Measurements from ENCODE around the gene BRF1. TPM values are rescaled to one million over a fixed set of nuclear protein-coding genes. Genes with fewer than 3 reads are reported as not detected.
A peak's percentile ranks its signal among the peaks of the same experiment; 100 is the strongest.

Gene BRF1
- total and polyA plus RNA-seq, 2 of the 8 experiments (the other 6 are each of a cell fraction or from before 2014, with no cell fraction given), result 7.7 to 18.3 TPM

DNA sequence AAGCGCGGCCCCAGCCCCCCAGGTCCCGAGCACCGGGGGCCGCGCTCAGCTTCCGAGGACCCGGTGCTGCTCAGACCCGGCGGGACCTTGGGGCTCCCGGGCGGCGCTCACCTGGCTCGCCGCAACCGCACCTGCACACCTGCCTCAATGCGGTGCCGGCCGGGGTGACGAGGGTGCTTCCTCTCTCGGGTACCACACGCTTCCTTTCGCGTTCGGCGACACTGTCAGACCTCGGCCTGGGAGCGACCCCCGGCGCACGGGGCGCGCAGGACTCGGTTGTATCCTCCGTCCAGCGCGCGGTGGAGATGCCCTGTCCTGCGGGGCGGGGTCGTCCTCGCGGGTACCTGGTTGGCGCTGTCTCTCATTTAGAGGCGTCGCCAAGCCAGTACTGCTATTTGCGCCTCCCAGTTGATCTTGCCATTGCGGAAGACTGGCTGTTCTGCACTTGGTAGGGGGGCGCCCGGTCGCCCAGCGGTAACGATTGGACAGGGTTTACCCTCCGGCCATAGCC, 14.5 kb upstream of the BRF1 start:
- FAIRE-seq, result no peak
- H3K4me3 ChIP-seq (ENCODE audit: extremely low read depth in 1 of 4, insufficient read depth in 2 of 4, low read depth in 3 of 4, low read length in 4 of 4), result peak overlapping the region; percentile 60 to 78 (median 74)
- no peak overlapping the region for H3K4ac ChIP-seq (replicated peaks; ENCODE audit: insufficient read length, low read depth, low read length)
- no peak overlapping the region for H4K5ac ChIP-seq (ENCODE audit: insufficient read length, low read depth, low read length)
- H2BK5ac ChIP-seq (ENCODE audit: low read depth, low read length), result no peak overlapping the region
- H3K9me3 ChIP-seq (ENCODE audit: insufficient read depth in 2 of 2, low read depth in 1 of 2, low read length in 1 of 2), result no peaks in the 10 kb centered on the region
- H4K91ac ChIP-seq (replicated peaks; ENCODE audit: insufficient read length, low read length), result no peak overlapping the region
- no peak overlapping the region for H2BK12ac ChIP-seq (ENCODE audit: low read depth, low read length)
- H3K23me2 ChIP-seq (ENCODE audit: low read depth, low read length), result peaks cover 7% of the 10 kb centered on the region; the same call in 1 of the 2 replicates
- H2AFZ ChIP-seq (ENCODE audit: low read length), result no peak overlapping the region
- WGBS, 2 experiments (ENCODE audit: extremely low coverage in 1 of 2, insufficient coverage in 1 of 2, insufficient read length in 1 of 2, insufficient replicate concordance in 2 of 2, low coverage in 1 of 2, low lambda C conversion rate in 2 of 2, missing lambda C conversion rate in 1 of 2), result 6% methylated on average over 26 of the region's 54 CpGs; no CpG with 5 or more reads in 1 of the 2 experiments
- no peak overlapping the region for H3K14ac ChIP-seq (ENCODE audit: insufficient read length)
- H3K36me3 ChIP-seq (ENCODE audit: control insufficient read depth in 2 of 4, insufficient read depth in 4 of 4, low read length in 3 of 4), result no peaks in the 10 kb centered on the region
- H4K20me1 ChIP-seq (replicated peaks in 1 of 2; ENCODE audit: control insufficient read depth in 1 of 2, insufficient read depth in 2 of 2, low read length in 2 of 2), result peaks cover 7 to 25% of the 10 kb centered on the region in 2 experiments
- H3K27me3 ChIP-seq (replicated peaks in 1 of 4; ENCODE audit: control insufficient read depth in 3 of 4, extremely low read depth in 1 of 4, insufficient read depth in 3 of 4, low read length in 3 of 4), result peaks cover 0 to 4% (median 0%) of the 10 kb centered on the region in 4 experiments; a peak in 1 of 7 replicates
- peaks cover 17% of the 10 kb centered on the region for H3K79me1 ChIP-seq (ENCODE audit: low read depth, low read length)
- peak in 1 of 2 experiments; percentile 73 for DNase-seq (ENCODE audit: low read depth in 1 of 2, low spot score in 2 of 2)
- peak overlapping the region; percentile 82 to 94 for H3K4me2 ChIP-seq (ENCODE audit: insufficient read depth in 1 of 2, low read depth in 2 of 2, low read length in 2 of 2)
- no peak overlapping the region for H3K18ac ChIP-seq (ENCODE audit: extremely low read depth, low read length)
- H2BK20ac ChIP-seq (ENCODE audit: low read length), result no peak overlapping the region
- H2BK120ac ChIP-seq (replicated peaks; ENCODE audit: low read depth, low read length), result no peak overlapping the region
- peaks cover 7 to 40% of the 10 kb centered on the region in 2 experiments; a peak in 3 of 4 replicates for H3K79me2 ChIP-seq (ENCODE audit: control insufficient read depth in 1 of 2, insufficient read depth in 2 of 2, low read length in 2 of 2)
- H3K4me1 ChIP-seq (replicated peaks in 1 of 4; ENCODE audit: control insufficient read depth in 3 of 4, insufficient read depth in 4 of 4, low read length in 3 of 4), result peaks cover 0 to 16% (median 9%) of the 10 kb centered on the region in 4 experiments; a peak in 6 of 7 replicates
- CTCF ChIA-PET (ENCODE audit: partially characterized antibody), result interaction anchor here (0.8 to 1.6 kb wide), 4 partner anchors 8 to 135 kb away, joined by 3 to 5 read pairs (median 3); no protein-coding TSS in a partner anchor
- POLR2A ChIA-PET (ENCODE audit: partially characterized antibody), result interaction anchor here (1.1 to 1.5 kb wide), 3 partner anchors 10 to 14 kb away, joined by 3 to 4 read pairs (median 3); no protein-coding TSS in a partner anchor
- H3K23ac ChIP-seq (ENCODE audit: insufficient read length), result no peak overlapping the region
- H2AK5ac ChIP-seq (ENCODE audit: low read depth, low read length), result no peak overlapping the region
- peak overlapping the region; percentile 53 for H4K8ac ChIP-seq (ENCODE audit: extremely low read depth, insufficient read depth, low read length)
- peak overlapping the region in 2 of 4 experiments; percentile 8 to 34; a peak in 3 of 7 replicates for H3K9ac ChIP-seq (replicated peaks in 1 of 4; ENCODE audit: extremely low read depth in 1 of 4, low read depth in 3 of 4, low read length in 3 of 4)
- no peak overlapping the region for H2BK15ac ChIP-seq (ENCODE audit: low read length)
- no peak overlapping the region for H3K56ac ChIP-seq (replicated peaks; ENCODE audit: insufficient read length, low read depth, low read length)
- no peak overlapping the region for H3K27ac ChIP-seq (ENCODE audit: low read depth, low read length)
- TF ChIP-seq, protein P1, sequence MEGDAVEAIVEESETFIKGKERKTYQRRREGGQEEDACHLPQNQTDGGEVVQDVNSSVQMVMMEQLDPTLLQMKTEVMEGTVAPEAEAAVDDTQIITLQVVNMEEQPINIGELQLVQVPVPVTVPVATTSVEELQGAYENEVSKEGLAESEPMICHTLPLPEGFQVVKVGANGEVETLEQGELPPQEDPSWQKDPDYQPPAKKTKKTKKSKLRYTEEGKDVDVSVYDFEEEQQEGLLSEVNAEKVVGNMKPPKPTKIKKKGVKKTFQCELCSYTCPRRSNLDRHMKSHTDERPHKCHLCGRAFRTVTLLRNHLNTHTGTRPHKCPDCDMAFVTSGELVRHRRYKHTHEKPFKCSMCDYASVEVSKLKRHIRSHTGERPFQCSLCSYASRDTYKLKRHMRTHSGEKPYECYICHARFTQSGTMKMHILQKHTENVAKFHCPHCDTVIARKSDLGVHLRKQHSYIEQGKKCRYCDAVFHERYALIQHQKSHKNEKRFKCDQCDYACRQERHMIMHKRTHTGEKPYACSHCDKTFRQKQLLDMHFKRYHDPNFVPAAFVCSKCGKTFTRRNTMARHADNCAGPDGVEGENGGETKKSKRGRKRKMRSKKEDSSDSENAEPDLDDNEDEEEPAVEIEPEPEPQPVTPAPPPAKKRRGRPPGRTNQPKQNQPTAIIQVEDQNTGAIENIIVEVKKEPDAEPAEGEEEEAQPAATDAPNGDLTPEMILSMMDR (IDR thresholded peaks at IDR 0.05; ENCODE audit: control extremely low read depth in 1 of 3, insufficient read depth in 1 of 3, low read depth in 1 of 3, low read length in 3 of 3), result no peak
- TF ChIP-seq KDM4A (IDR thresholded peaks at IDR 0.05; ENCODE audit: low read depth, low read length, severe bottlenecking) (peak; percentile 30), BRCA1 (IDR thresholded peaks at IDR 0.05; ENCODE audit: low read depth, low read length) (no peak), SIX5 (IDR thresholded peaks at IDR 0.05; ENCODE audit: low read depth, low read length) (no peak), RAD21 (IDR thresholded peaks at IDR 0.05 in 1 of 2, conservative IDR thresholded peaks at IDR 0.05 in 1 of 2; ENCODE audit: low read depth in 2 of 2, low read length in 2 of 2) (no peak)
